ENCODE data around the gene DOK1. TPM values are rescaled to one million over a fixed set of nuclear protein-coding genes. Genes with fewer than 3 reads are reported as not detected.

Gene DOK1
- total RNA-seq, 1 experiment from 2014 or later: 3.1 TPM

DNA sequence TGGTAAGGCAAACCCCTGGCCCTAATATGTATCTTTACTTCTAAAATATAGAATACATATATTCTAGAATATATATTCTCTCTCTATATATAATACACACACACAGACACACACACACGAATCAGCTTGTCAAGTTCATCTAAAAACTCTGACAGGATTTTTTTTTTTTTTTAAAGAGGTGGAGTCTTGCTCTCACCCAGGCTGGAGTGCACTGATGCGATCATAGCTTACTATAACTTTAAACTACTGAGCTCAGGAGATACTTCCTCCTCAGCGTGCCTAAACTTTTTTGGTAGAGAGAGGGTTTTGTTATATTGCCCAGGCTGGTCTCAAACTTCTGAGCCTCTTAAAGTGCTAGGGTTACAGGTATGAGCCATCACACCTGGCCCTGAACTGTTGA, 45.2 kb downstream of the DOK1 start:
- DNase-seq (ENCODE audit: low read depth): no peak

DNA sequence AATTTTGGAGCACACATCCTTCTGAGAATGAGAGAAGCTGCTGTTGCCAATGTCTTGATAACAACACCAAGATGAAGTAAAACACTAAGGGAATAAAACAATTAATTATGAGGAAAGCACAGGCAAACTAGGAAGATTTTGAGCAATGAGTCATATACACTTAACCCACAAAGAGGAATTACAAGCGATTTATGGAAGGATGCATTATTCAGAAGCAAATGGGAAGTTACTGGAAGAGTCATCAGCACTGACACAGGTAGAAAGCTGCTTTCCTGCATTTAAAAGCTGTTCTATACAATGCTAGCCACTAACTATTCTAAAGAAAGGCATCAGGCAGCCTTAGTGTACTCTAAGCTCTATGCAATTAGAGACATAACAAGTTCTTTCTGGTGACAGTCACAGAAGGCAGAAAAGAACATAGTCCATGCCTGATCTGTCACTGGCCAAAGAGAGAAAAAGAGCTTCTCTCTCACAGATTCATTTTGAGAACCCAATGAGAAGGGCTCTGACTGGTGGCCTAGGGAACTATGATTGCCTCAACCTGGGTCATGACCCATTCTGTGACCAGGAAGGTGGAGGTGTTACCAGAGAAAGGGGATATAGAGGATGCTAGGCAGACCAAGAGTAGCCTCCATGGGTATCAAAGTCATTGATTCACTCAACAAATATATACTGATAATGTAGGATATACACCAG, 48.2 kb downstream of the DOK1 start:
- peak; percentile 57 for DNase-seq (ENCODE audit: low read depth)

DNA sequence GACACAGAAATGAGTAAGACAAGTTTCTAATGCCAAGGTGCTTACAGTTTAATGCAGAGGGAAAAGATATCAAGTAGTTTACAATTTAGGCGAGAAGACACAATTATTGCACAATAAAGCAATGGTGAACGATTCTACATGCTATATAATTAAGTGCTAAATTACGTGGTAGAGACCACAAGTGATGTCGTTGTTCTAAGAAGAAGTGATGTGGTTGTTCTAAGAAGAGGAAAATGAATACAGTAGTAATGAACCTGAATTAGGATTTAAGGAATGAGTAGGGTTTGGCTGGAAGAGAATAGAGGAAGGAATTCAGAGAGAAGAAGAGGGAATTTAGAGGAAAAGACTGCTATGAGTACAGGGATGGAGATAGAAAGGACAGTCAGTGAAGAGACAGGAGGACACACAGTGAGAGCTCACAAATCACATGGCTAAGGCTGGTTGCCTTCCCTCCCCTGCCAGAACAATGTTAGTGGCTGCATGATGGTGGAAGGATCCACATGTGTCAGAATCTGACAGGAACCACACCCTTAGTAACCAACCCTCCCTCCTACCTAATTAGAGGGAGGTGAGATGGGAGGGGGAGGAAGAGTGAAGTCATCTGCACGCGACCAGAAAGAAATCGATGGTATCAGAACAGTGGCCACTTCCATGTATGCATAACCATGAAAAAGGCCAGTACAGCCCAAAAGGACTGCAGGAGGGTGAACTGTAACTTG, 48.9 kb downstream of the DOK1 start:
- no peak for DNase-seq (ENCODE audit: low read depth)

DNA sequence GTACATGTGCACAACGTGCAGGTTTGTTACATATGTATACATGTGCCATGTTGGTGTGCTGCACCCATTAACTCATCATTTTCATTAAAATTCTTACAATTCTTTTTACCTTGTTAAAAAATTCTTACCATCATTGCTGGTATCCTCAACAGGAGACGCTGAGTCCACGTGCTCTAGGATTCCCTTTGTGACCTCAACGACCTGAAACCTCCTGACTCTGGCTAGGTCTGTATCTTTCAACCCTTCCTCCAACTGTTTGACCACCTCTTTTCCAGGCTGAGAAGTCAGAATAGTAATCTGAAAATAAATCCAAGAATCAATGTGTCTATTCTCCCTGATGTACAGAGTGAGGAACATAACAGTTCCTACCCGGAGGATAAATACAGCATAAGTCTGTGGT, 52.4 kb downstream of the DOK1 start:
- no peak for DNase-seq (ENCODE audit: low read depth)

Other genes with a start within 250 kb of the DOK1 start
- gene SLC4A5, start 211.3 kb upstream of the DOK1 start, total RNA-seq (2014; rRNA removed; shearing (Covaris generic)): 0.10 TPM in 1 of 2 replicates, not detected in the other
- gene DCTN1, start 174.4 kb upstream of the DOK1 start, total RNA-seq (2014; rRNA removed; shearing (Covaris generic)): 88.8 and 93.3 TPM in 2 replicates
- gene C2orf81, start 133.1 kb upstream of the DOK1 start, total RNA-seq (2014; rRNA removed; shearing (Covaris generic)): 1.2 and 1.3 TPM in 2 replicates
- gene WDR54, start 133.0 kb upstream of the DOK1 start, total RNA-seq (2014; rRNA removed; shearing (Covaris generic)): 119 and 120 TPM in 2 replicates
- gene RTKN, start 112.8 kb upstream of the DOK1 start, total RNA-seq (2014; rRNA removed; shearing (Covaris generic)): 15.1 and 17.7 TPM in 2 replicates
- 15.5 and 27.3 TPM in 2 replicates for gene INO80B, start 99.6 kb upstream of the DOK1 start, total RNA-seq (2014; rRNA removed; shearing (Covaris generic))
- gene WBP1, start 96.3 kb upstream of the DOK1 start, total RNA-seq (2014; rRNA removed; shearing (Covaris generic)): 66.5 and 70.5 TPM in 2 replicates
- gene MOGS, start 89.3 kb upstream of the DOK1 start, total RNA-seq (2014; rRNA removed; shearing (Covaris generic)): 41.0 and 44.6 TPM in 2 replicates
- 86.4 and 95.5 TPM in 2 replicates for gene MRPL53, start 82.0 kb upstream of the DOK1 start, total RNA-seq (2014; rRNA removed; shearing (Covaris generic))
- 12.3 and 14.3 TPM in 2 replicates for gene CCDC142, start 71.7 kb upstream of the DOK1 start, total RNA-seq (2014; rRNA removed; shearing (Covaris generic))
- 17.3 and 17.5 TPM in 2 replicates for gene TTC31, start 71.6 kb upstream of the DOK1 start, total RNA-seq (2014; rRNA removed; shearing (Covaris generic))
- gene LBX2, start 55.1 kb upstream of the DOK1 start, total RNA-seq (2014; rRNA removed; shearing (Covaris generic)): 6.7 and 10.6 TPM in 2 replicates
- gene PCGF1, start 47.0 kb upstream of the DOK1 start, total RNA-seq (2014; rRNA removed; shearing (Covaris generic)): 42.3 and 44.7 TPM in 2 replicates
- gene TLX2, start 40.3 kb upstream of the DOK1 start, total RNA-seq (2014; rRNA removed; shearing (Covaris generic)): 4.2 and 5.5 TPM in 2 replicates
- 0.20 and 0.36 TPM in 2 replicates for gene DQX1, start 28.5 kb upstream of the DOK1 start, total RNA-seq (2014; rRNA removed; shearing (Covaris generic))
- gene AUP1, start 25.0 kb upstream of the DOK1 start, total RNA-seq (2014; rRNA removed; shearing (Covaris generic)): 132 and 144 TPM in 2 replicates
- 70.3 and 71.4 TPM in 2 replicates for gene HTRA2, start 24.8 kb upstream of the DOK1 start, total RNA-seq (2014; rRNA removed; shearing (Covaris generic))
- 93.6 and 108 TPM in 2 replicates for gene LOXL3, start 778 bp upstream of the DOK1 start, total RNA-seq (2014; rRNA removed; shearing (Covaris generic))
- gene M1AP, start 93.6 kb downstream of the DOK1 start, total RNA-seq (2014; rRNA removed; shearing (Covaris generic)): 0.36 TPM in 1 of 2 replicates, not detected in the other
- 6.4 and 7.1 TPM in 2 replicates for gene SEMA4F, start 99.5 kb downstream of the DOK1 start, total RNA-seq (2014; rRNA removed; shearing (Covaris generic))

Data from RPMI7951 (cell line).